SK-N-SH (cell line): ENCODE results near the gene WSB2. TPM values are rescaled to one million over a fixed set of nuclear protein-coding genes. Genes with fewer than 3 reads are reported as not detected.

Source experiments
- CTCF ChIA-PET: fragments of 300-600, 350-600 bp; formaldehyde crosslinking; extraction: SDS; loops from one replicate; lab custom pipeline; 2021; lab: Yijun Ruan, JAX
- POLR2A ChIA-PET: fragments of 350-600 bp; sonication (Branson Sonifier 250); formaldehyde crosslinking; extraction: SDS; loops from one replicate; lab custom pipeline; 2020; ENCODE audit warnings: antibody characterized with exemption, inconsistent platforms; lab: Yijun Ruan, JAX
- DNase-seq: peaks from one replicate; pipeline ENCODE4 v3.0.0; 2012
- H2AFZ ChIP-seq: fragments of 200-600 bp; sonication (generic); 2 replicates; pipeline ENCODE4 v1.8.1; 2016; ENCODE audit warnings: antibody characterized with exemption, mild to moderate bottlenecking, low read depth
- H3F3A ChIP-seq: fragments of 200-600 bp; sonication (generic); replicated peaks from 2 replicates; pipeline ENCODE3; 2016; ENCODE audit warnings: antibody characterized with exemption, mild to moderate bottlenecking; ENCODE audit not compliant: insufficient read depth
- H3K27ac ChIP-seq, 2 experiments: fragments of 200-500 bp in 1 of 2; fragments of 200-600 bp in 1 of 2; sonication (Bioruptor generic) in 1 of 2; sonication (generic), shearing (Covaris generic) in 1 of 2; 2 replicates each; pipeline versions ENCODE4 v1.5.1 to v1.6.1; 2014 to 2016; ENCODE audit warnings: low read depth in 2 of 2, inconsistent platforms in 1 of 2, low read length in 1 of 2, mild to moderate bottlenecking in 1 of 2, mixed read lengths in 1 of 2
- H3K27me3 ChIP-seq: fragments of 200-600 bp; sonication (generic), shearing (Covaris generic); 2 replicates; pipeline ENCODE4 v1.6.1; 2016; ENCODE audit warnings: mixed run types; ENCODE audit not compliant: insufficient read depth
- H3K36me3 ChIP-seq, 2 experiments: fragments of 200-500 bp in 1 of 2; fragments of 200-600 bp in 1 of 2; sonication (Bioruptor generic) in 1 of 2; sonication (generic) in 1 of 2; replicated peaks in 1 of 2; 2 replicates each; pipeline versions ENCODE3 to v1.5.1; 2014 to 2016; ENCODE audit warnings: low read length in 1 of 2, mild to moderate bottlenecking in 1 of 2; ENCODE audit not compliant: insufficient read depth in 2 of 2, control insufficient read depth in 1 of 2
- H3K4me1 ChIP-seq, 2 experiments: fragments of 200-500 bp in 1 of 2; fragments of 200-600 bp in 1 of 2; sonication (Bioruptor generic) in 1 of 2; sonication (generic), shearing (Covaris generic) in 1 of 2; 2 replicates each; pipeline versions ENCODE4 v1.5.1 to v1.6.1; 2014 to 2016; ENCODE audit warnings: low read depth in 1 of 2, low read length in 1 of 2, mixed run types in 1 of 2; ENCODE audit not compliant: insufficient read depth in 2 of 2, control insufficient read depth in 1 of 2
- H3K4me2 ChIP-seq: fragments of 200-600 bp; sonication (generic), shearing (Covaris generic); 2 replicates; pipeline ENCODE4 v1.6.1; 2017; ENCODE audit warnings: mixed run types
- H3K4me3 ChIP-seq, 2 experiments: fragments of 200-500 bp in 1 of 2; fragments of 200-600 bp in 1 of 2; sonication (Bioruptor generic) in 1 of 2; sonication (generic), shearing (Covaris generic) in 1 of 2; 2 replicates each; pipeline versions ENCODE4 v1.5.1 to v1.8.1; 2014 to 2016; ENCODE audit warnings: low read depth in 2 of 2, inconsistent platforms in 1 of 2, low read length in 1 of 2, mild to moderate bottlenecking in 1 of 2, mixed read lengths in 1 of 2, moderate library complexity in 1 of 2
- H3K79me2 ChIP-seq: fragments of 200-600 bp; sonication (generic); 2 replicates; pipeline ENCODE4 v1.8.1; 2017; ENCODE audit warnings: mild to moderate bottlenecking; ENCODE audit not compliant: insufficient read depth
- H3K9ac ChIP-seq: fragments of 200-600 bp; sonication (generic); 2 replicates; pipeline ENCODE4 v1.6.1; 2017; ENCODE audit warnings: mixed run types
- H3K9me2 ChIP-seq: fragments of 200-600 bp; sonication (generic); 2 replicates; pipeline ENCODE4 v1.6.1; 2017; ENCODE audit warnings: mixed run types
- H3K9me3 ChIP-seq: fragments of 200-600 bp; sonication (generic); 2 replicates; pipeline ENCODE4 v1.6.1; 2017; ENCODE audit warnings: mixed run types, mild to moderate bottlenecking, moderate library complexity
- H4K20me1 ChIP-seq: fragments of 200-600 bp; sonication (generic); 2 replicates; pipeline ENCODE4 v1.6.1; 2017; ENCODE audit warnings: mild to moderate bottlenecking, mixed run types; ENCODE audit not compliant: insufficient read depth
- EP300 ChIP-seq, 2 experiments: IDR thresholded peaks; 2 replicates each; pipeline versions ENCODE4 v1.4.0 to v1.6.1; 2012; ENCODE audit warnings: borderline replicate concordance in 1 of 2, low read depth in 1 of 2, low read length in 1 of 2
- EZH2phosphoT487 ChIP-seq: fragments of 200-600 bp; sonication (generic); IDR thresholded peaks from 2 replicates; pipeline ENCODE4 v1.6.1; 2017; ENCODE audit warnings: low read depth, mixed run types, mild to moderate bottlenecking, antibody characterized with exemption, moderate library complexity, borderline replicate concordance
- FOSL2 ChIP-seq: IDR thresholded peaks from 2 replicates; pipeline ENCODE4 v1.4.0; 2012; ENCODE audit warnings: low read depth, mild to moderate bottlenecking, moderate library complexity, borderline replicate concordance
- FOXM1 ChIP-seq: IDR thresholded peaks from 2 replicates; pipeline ENCODE4 v1.4.0; 2012; ENCODE audit warnings: low read depth, mild to moderate bottlenecking
- GATA2 ChIP-seq: sonication (generic); formaldehyde crosslinking; IDR thresholded peaks from 2 replicates; pipeline ENCODE4 v1.5.0; 2020; ENCODE audit warnings: mild to moderate bottlenecking, missing genetic modification reagents
- JUND ChIP-seq: IDR thresholded peaks from 2 replicates; pipeline ENCODE4 v1.4.0; 2012
- RCOR1 ChIP-seq: fragments of 150-350 bp; IDR thresholded peaks from 2 replicates; pipeline ENCODE4 v1.6.1; 2017; ENCODE audit warnings: antibody characterized with exemption, low read length
- RFX5 ChIP-seq: IDR thresholded peaks from 2 replicates; pipeline ENCODE4 v1.6.1; 2012; ENCODE audit warnings: mild to moderate bottlenecking, improper control_type of control experiment, low read length
- SIN3A ChIP-seq: IDR thresholded peaks from 2 replicates; pipeline ENCODE4 v1.6.1; 2012; ENCODE audit warnings: low read depth, mild to moderate bottlenecking, low read length, moderate library complexity, borderline replicate concordance
- TEAD4 ChIP-seq: IDR thresholded peaks from 2 replicates; pipeline ENCODE4 v1.4.0; 2012; ENCODE audit warnings: mild to moderate bottlenecking, borderline replicate concordance; ENCODE audit not compliant: insufficient read depth
- YY1 ChIP-seq: IDR thresholded peaks from 2 replicates; pipeline ENCODE4 v1.4.0; 2012; ENCODE audit warnings: low read depth, mild to moderate bottlenecking
- WGBS: methylation state at CpG from one replicate; pipeline ENCODE4 v1.1.6; 2017; ENCODE audit warnings: low lambda C conversion rate; 5-methylcytosine and 5-hydroxymethylcytosine counted together
- polyA plus RNA-seq, 3 experiments: library from polyadenylated mRNA; depleted of rRNA; stranded (reverse); fragments of >200 nt; gene quantifications; 2 replicates each; pipeline ENCODE4 v1.2.3, GENCODE V29; 2012
- TF ChIP-seq, protein P1 (sequence below): fragments of 150-350 bp; IDR thresholded peaks from 2 replicates; pipeline ENCODE4 v1.6.1; 2017; ENCODE audit warnings: antibody characterized with exemption, low read length, low read depth, borderline replicate concordance
- TF ChIP-seq, protein P2 (sequence below): IDR thresholded peaks from 2 replicates; pipeline ENCODE4; 2012
- TF ChIP-seq, protein P3 (sequence below): fragments of 200-600 bp; sonication (generic); IDR thresholded peaks from 2 replicates; pipeline ENCODE4 v1.6.1; 2017; ENCODE audit warnings: antibody characterized with exemption, mild to moderate bottlenecking, moderate library complexity
- TF ChIP-seq, protein P4 (sequence below): fragments of 150-350 bp; IDR thresholded peaks from 2 replicates; pipeline ENCODE4 v1.6.1; 2016; ENCODE audit warnings: mild to moderate bottlenecking, low read depth, low read length

The WSB2 gene
- polyA plus RNA-seq, 1 of the 3 experiments (the other 2 are of a cell fraction): 54.4 TPM

DNA sequence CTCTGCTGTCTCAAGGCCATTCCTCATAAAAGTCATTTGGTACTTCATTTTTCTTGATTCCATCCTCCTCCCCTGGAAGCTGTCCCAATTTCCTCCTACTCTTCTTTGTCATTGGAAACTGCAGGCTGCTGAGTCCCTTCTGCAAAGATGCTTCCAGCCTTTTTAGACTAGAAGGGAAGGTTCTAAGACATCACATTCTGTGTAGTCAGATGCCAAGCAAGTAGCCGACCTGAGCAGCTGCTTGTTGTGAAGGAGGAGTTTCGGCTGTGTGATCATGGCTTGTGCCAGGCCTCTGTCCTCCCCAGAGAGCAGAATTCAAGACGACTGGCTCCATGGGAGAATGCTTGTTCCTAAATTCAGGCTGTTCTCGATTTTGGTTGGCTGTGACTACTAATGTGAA, 35.8 kb downstream of the WSB2 start:
- TF ChIP-seq FOSL2: no peak
- TF ChIP-seq, protein P1, sequence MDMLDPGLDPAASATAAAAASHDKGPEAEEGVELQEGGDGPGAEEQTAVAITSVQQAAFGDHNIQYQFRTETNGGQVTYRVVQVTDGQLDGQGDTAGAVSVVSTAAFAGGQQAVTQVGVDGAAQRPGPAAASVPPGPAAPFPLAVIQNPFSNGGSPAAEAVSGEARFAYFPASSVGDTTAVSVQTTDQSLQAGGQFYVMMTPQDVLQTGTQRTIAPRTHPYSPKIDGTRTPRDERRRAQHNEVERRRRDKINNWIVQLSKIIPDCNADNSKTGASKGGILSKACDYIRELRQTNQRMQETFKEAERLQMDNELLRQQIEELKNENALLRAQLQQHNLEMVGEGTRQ: no peak
- no peak for TF ChIP-seq TEAD4
- no peak for TF ChIP-seq RFX5
- no peak for TF ChIP-seq GATA2 (CRISPR knock-in tag)
- no peak for TF ChIP-seq EZH2phosphoT487
- TF ChIP-seq, protein P2, sequence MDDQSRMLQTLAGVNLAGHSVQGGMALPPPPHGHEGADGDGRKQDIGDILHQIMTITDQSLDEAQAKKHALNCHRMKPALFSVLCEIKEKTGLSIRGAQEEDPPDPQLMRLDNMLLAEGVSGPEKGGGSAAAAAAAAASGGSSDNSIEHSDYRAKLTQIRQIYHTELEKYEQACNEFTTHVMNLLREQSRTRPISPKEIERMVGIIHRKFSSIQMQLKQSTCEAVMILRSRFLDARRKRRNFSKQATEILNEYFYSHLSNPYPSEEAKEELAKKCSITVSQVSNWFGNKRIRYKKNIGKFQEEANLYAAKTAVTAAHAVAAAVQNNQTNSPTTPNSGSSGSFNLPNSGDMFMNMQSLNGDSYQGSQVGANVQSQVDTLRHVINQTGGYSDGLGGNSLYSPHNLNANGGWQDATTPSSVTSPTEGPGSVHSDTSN: no peak
- TF ChIP-seq RCOR1: no peak
- no peak for TF ChIP-seq SIN3A
- TF ChIP-seq EP300 (IDR thresholded peaks at IDR 0.05; ENCODE audit: borderline replicate concordance in 1 of 2, low read depth in 1 of 2, low read length in 1 of 2): no peak
- TF ChIP-seq JUND: no peak
- TF ChIP-seq YY1: no peak
- TF ChIP-seq, protein P3, sequence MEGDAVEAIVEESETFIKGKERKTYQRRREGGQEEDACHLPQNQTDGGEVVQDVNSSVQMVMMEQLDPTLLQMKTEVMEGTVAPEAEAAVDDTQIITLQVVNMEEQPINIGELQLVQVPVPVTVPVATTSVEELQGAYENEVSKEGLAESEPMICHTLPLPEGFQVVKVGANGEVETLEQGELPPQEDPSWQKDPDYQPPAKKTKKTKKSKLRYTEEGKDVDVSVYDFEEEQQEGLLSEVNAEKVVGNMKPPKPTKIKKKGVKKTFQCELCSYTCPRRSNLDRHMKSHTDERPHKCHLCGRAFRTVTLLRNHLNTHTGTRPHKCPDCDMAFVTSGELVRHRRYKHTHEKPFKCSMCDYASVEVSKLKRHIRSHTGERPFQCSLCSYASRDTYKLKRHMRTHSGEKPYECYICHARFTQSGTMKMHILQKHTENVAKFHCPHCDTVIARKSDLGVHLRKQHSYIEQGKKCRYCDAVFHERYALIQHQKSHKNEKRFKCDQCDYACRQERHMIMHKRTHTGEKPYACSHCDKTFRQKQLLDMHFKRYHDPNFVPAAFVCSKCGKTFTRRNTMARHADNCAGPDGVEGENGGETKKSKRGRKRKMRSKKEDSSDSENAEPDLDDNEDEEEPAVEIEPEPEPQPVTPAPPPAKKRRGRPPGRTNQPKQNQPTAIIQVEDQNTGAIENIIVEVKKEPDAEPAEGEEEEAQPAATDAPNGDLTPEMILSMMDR: no peak
- TF ChIP-seq, protein P4, sequence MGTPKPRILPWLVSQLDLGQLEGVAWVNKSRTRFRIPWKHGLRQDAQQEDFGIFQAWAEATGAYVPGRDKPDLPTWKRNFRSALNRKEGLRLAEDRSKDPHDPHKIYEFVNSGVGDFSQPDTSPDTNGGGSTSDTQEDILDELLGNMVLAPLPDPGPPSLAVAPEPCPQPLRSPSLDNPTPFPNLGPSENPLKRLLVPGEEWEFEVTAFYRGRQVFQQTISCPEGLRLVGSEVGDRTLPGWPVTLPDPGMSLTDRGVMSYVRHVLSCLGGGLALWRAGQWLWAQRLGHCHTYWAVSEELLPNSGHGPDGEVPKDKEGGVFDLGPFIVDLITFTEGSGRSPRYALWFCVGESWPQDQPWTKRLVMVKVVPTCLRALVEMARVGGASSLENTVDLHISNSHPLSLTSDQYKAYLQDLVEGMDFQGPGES: no peak
- TF ChIP-seq FOXM1: no peak
- TF ChIP-seq, all 33 proteins: peak for 0
- 67% methylated on average over 4 of the region's 4 CpGs for WGBS
- no peaks in the 10 kb centered on the region for H3K79me2 ChIP-seq
- H3K9ac ChIP-seq: no peak overlapping the region
- H3K4me3 ChIP-seq: no peak overlapping the region
- DNase-seq: no peak
- H3K36me3 ChIP-seq: peaks cover 31 to 33% of the 10 kb centered on the region in 2 experiments
- H3F3A ChIP-seq: peaks cover 4% of the 10 kb centered on the region
- POLR2A ChIA-PET: no interaction called here
- no peaks in the 10 kb centered on the region for H3K9me3 ChIP-seq
- no peaks in the 10 kb centered on the region for H3K27me3 ChIP-seq
- H2AFZ ChIP-seq: no peak overlapping the region
- no peak overlapping the region for H3K4me2 ChIP-seq
- no peaks in the 10 kb centered on the region for H3K4me1 ChIP-seq
- H3K27ac ChIP-seq: no peak overlapping the region
- CTCF ChIA-PET: no interaction called here
- no peaks in the 10 kb centered on the region for H4K20me1 ChIP-seq
- no peaks in the 10 kb centered on the region for H3K9me2 ChIP-seq
